ENCODE data around the gene ARHGAP15. TPM values are rescaled to one million over a fixed set of nuclear protein-coding genes. Genes with fewer than 3 reads are reported as not detected.
A peak's percentile ranks its signal among the peaks of the same experiment; 100 is the strongest.

ARHGAP15 gene
- total and polyA plus RNA-seq, 8 donors: 0.69 to 5.2 (median 1.5) TPM

- Histone ChIP-seq H3K9me3 (no peaks in the 10 kb centered on the region), H3K27ac (no peak overlapping the region), H3K27me3 (no peaks in the 10 kb centered on the region), H3K4me3 (no peak overlapping the region), H3K36me3 (no peaks in the 10 kb centered on the region), H3K4me1 (no peaks in the 10 kb centered on the region)
- TF ChIP-seq, protein P1, sequence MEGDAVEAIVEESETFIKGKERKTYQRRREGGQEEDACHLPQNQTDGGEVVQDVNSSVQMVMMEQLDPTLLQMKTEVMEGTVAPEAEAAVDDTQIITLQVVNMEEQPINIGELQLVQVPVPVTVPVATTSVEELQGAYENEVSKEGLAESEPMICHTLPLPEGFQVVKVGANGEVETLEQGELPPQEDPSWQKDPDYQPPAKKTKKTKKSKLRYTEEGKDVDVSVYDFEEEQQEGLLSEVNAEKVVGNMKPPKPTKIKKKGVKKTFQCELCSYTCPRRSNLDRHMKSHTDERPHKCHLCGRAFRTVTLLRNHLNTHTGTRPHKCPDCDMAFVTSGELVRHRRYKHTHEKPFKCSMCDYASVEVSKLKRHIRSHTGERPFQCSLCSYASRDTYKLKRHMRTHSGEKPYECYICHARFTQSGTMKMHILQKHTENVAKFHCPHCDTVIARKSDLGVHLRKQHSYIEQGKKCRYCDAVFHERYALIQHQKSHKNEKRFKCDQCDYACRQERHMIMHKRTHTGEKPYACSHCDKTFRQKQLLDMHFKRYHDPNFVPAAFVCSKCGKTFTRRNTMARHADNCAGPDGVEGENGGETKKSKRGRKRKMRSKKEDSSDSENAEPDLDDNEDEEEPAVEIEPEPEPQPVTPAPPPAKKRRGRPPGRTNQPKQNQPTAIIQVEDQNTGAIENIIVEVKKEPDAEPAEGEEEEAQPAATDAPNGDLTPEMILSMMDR (IDR thresholded peaks at IDR 0.05): no peak
- FAIRE-seq (no peak), DNase-seq (no peak), ATAC-seq (peak in 1 of 4 donors; percentile 31)
- WGBS, 2 donors: 70 to 78% methylated on average over 7 of the region's 7 CpGs
- intact Hi-C loops (cut with DNase I): no loop called here
Observed at GRCh38 chr2:143545059-143545948, 416.1 kb downstream of the ARHGAP15 start.

GRCh38 chr2:143545949-143546255 is 416.7 kb downstream of the ARHGAP15 start:
- ATAC-seq (no peak), FAIRE-seq (no peak), DNase-seq (no peak)
- H3K4me1 ChIP-seq: no peaks in the 10 kb centered on the region
- H3K9me3 ChIP-seq: no peaks in the 10 kb centered on the region
- TF ChIP-seq, protein P1 (IDR thresholded peaks at IDR 0.05): no peak
- no peaks in the 10 kb centered on the region for H3K36me3 ChIP-seq
- intact Hi-C loops (cut with DNase I): no loop called here
- no peaks in the 10 kb centered on the region for H3K27me3 ChIP-seq
- no peak overlapping the region for H3K4me3 ChIP-seq
- 58 to 61% methylated on average over 4 of the region's 4 CpGs for WGBS, 2 donors
- H3K27ac ChIP-seq: no peak overlapping the region

DNA sequence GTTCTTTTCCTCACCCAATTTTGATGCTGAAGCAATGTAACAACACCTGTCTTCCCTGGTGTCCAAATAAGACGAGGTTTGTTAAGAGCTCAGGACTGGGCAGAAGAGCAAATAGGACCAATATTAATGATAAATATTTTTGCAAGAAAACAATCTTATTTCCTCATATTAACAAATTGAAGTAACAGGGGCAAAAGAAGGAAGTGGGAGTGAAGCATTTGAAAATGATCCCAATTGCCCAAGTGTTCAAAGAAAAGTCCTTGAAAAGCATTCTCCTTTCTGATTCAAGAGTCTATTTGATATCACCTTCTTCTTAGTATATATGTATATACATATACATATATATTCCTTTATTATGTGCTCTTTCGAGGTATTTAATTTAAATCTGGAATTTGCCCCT is 418.8 kb downstream of the ARHGAP15 start:
- TF ChIP-seq, protein P1 (IDR thresholded peaks at IDR 0.05): no peak
- WGBS, 2 donors: 38 to 41% methylated on average over 2 of the region's 2 CpGs
- DNase-seq (no peak), ATAC-seq (no peak), FAIRE-seq (no peak)
- intact Hi-C loops (cut with DNase I): no loop called here
- no peaks in the 10 kb centered on the region for H3K27me3 ChIP-seq
- no peak overlapping the region for H3K4me3 ChIP-seq
- H3K4me1 ChIP-seq: no peaks in the 10 kb centered on the region
- no peaks in the 10 kb centered on the region for H3K9me3 ChIP-seq
- H3K27ac ChIP-seq: no peak overlapping the region
- no peaks in the 10 kb centered on the region for H3K36me3 ChIP-seq

- TF ChIP-seq, protein P1 (IDR thresholded peaks at IDR 0.05): no peak
- Histone ChIP-seq H3K4me3 (no peak overlapping the region), H3K9me3 (no peaks in the 10 kb centered on the region), H3K36me3 (no peaks in the 10 kb centered on the region), H3K27ac (no peak overlapping the region), H3K27me3 (no peaks in the 10 kb centered on the region), H3K4me1 (no peaks in the 10 kb centered on the region)
- no peak for ATAC-seq
- intact Hi-C loops (cut with DNase I): no loop called here
- no peak for DNase-seq
- FAIRE-seq: no peak
- 65 to 66% methylated on average over 2 of the region's 2 CpGs for WGBS, 2 donors
Observed at GRCh38 chr2:143550500-143550899, 421.3 kb downstream of the ARHGAP15 start.

GRCh38 chr2:143551971-143552650 is 422.9 kb downstream of the ARHGAP15 start:
- H3K27ac ChIP-seq: no peak overlapping the region
- H3K4me1 ChIP-seq: no peaks in the 10 kb centered on the region
- DNase-seq (no peak), FAIRE-seq (no peak), ATAC-seq (no peak)
- intact Hi-C loops (cut with DNase I): no loop called here
- H3K4me3 ChIP-seq: no peak overlapping the region
- 78 to 81% methylated on average over 9 of the region's 9 CpGs for whole genome bisulfite sequencing, 2 donors
- TF ChIP-seq, protein P1 (IDR thresholded peaks at IDR 0.05): no peak
- H3K9me3 ChIP-seq: no peaks in the 10 kb centered on the region
- no peaks in the 10 kb centered on the region for H3K36me3 ChIP-seq
- H3K27me3 ChIP-seq: no peaks in the 10 kb centered on the region
